H1 (cell line): ENCODE data around the gene PCBP1. TPM values are rescaled to one million over a fixed set of nuclear protein-coding genes. Genes with fewer than 3 reads are reported as not detected.
A peak's percentile ranks its signal among the peaks of the same experiment; 100 is the strongest.

Experiments
- CTCF ChIA-PET: fragments of 300-600 bp; sonication (Branson Sonifier 250); formaldehyde crosslinking; loops from one replicate; lab custom pipeline; 2021; ENCODE audit not compliant: partially characterized antibody; lab: Charles Lee
- POLR2A ChIA-PET: fragments of 300-600 bp; sonication (Branson Sonifier 250); formaldehyde crosslinking; loops from one replicate; lab custom pipeline; 2021; ENCODE audit warnings: inconsistent platforms; ENCODE audit not compliant: partially characterized antibody; lab: Charles Lee
- DNase-seq, 2 experiments: peaks; one replicate each; pipeline versions ENCODE4 v3.0.0 to v3.0.0-alpha.2; 2010 to 2022; ENCODE audit warnings: low spot score in 2 of 2, low read depth in 1 of 2, mixed read lengths in 1 of 2
- FAIRE-seq: peaks from 2 replicates; lab custom pipeline; 2011; peaks lifted over from hg19 to GRCh38; lab: Jason Lieb, UNC
- H2AFZ ChIP-seq: 2 replicates; pipeline ENCODE4 v1.8.1; 2012; ENCODE audit warnings: low read length, inconsistent platforms
- H2AK5ac ChIP-seq: 2 replicates; pipeline ENCODE4 v1.6.1; 2013; ENCODE audit warnings: low read depth, low read length
- H2BK120ac ChIP-seq: replicated peaks from 2 replicates; pipeline ENCODE3; 2013; ENCODE audit warnings: low read depth, low read length, inconsistent platforms
- H2BK12ac ChIP-seq: 2 replicates; pipeline ENCODE4 v1.6.1; 2013; ENCODE audit warnings: low read depth, low read length
- H2BK15ac ChIP-seq: 2 replicates; pipeline ENCODE4 v1.6.1; 2013; ENCODE audit warnings: low read length
- H2BK20ac ChIP-seq: 2 replicates; pipeline ENCODE4 v1.6.1; 2013; ENCODE audit warnings: low read length
- H2BK5ac ChIP-seq: 2 replicates; pipeline ENCODE4 v1.6.1; 2013; ENCODE audit warnings: low read depth, low read length
- H3K14ac ChIP-seq: 2 replicates; pipeline ENCODE4 v1.6.1; 2013; ENCODE audit warnings: inconsistent platforms; ENCODE audit not compliant: insufficient read length
- H3K18ac ChIP-seq: 2 replicates; pipeline ENCODE4 v1.6.1; 2013; ENCODE audit warnings: low read length; ENCODE audit errors: extremely low read depth
- H3K23ac ChIP-seq: 2 replicates; pipeline ENCODE4 v1.6.1; 2013; ENCODE audit warnings: inconsistent platforms; ENCODE audit not compliant: insufficient read length
- H3K23me2 ChIP-seq: 2 replicates; pipeline ENCODE4 v1.6.1; 2013; ENCODE audit warnings: low read depth, low read length
- H3K27ac ChIP-seq: 2 replicates; pipeline ENCODE4 v1.6.1; 2011; ENCODE audit warnings: low read depth, low read length, inconsistent platforms
- H3K27me3 ChIP-seq, 4 experiments: replicated peaks in 1 of 4; 1 replicate in 1 of 4; 2 replicates in 3 of 4; pipeline versions ENCODE4 v1.6.1 to v1.8.1; 2011 to 2013; ENCODE audit warnings: low read length in 3 of 4, mild to moderate bottlenecking in 3 of 4, inconsistent platforms in 2 of 4, mixed read lengths in 2 of 4, moderate library complexity in 1 of 4; ENCODE audit not compliant: control insufficient read depth in 3 of 4, insufficient read depth in 3 of 4; ENCODE audit errors: extremely low read depth in 1 of 4
- H3K36me3 ChIP-seq, 4 experiments: 2 replicates each; pipeline versions ENCODE4 v1.6.1 to v1.8.1; 2011 to 2013; ENCODE audit warnings: mild to moderate bottlenecking in 4 of 4, low read length in 3 of 4, moderate library complexity in 2 of 4, control low read depth in 1 of 4, inconsistent platforms in 1 of 4; ENCODE audit not compliant: insufficient read depth in 4 of 4, control insufficient read depth in 2 of 4
- H3K4ac ChIP-seq: replicated peaks from 2 replicates; pipeline ENCODE3; 2013; ENCODE audit warnings: low read length, low read depth, mixed read lengths, inconsistent platforms; ENCODE audit not compliant: insufficient read length
- H3K4me1 ChIP-seq, 4 experiments: replicated peaks in 1 of 4; 1 replicate in 1 of 4; 2 replicates in 3 of 4; pipeline versions ENCODE4 v1.6.1 to v1.8.1; 2011 to 2013; ENCODE audit warnings: low read length in 3 of 4, inconsistent platforms in 2 of 4, mixed read lengths in 1 of 4; ENCODE audit not compliant: insufficient read depth in 4 of 4, control insufficient read depth in 3 of 4
- H3K4me2 ChIP-seq, 2 experiments: 2 replicates each; pipeline versions ENCODE4 v1.6.1 to v1.8.1; 2011 to 2013; ENCODE audit warnings: low read depth in 2 of 2, low read length in 2 of 2, control low read depth in 1 of 2, inconsistent platforms in 1 of 2, mild to moderate bottlenecking in 1 of 2; ENCODE audit not compliant: insufficient read depth in 1 of 2
- H3K4me3 ChIP-seq, 4 experiments: fragments of 200-600, 300-600 bp in 1 of 4; sonication (generic), shearing (Covaris generic), sonication (Bioruptor Twin) in 1 of 4; 2 replicates each; pipeline versions ENCODE4 v1.5.1 to v1.8.1; 2011 to 2016; ENCODE audit warnings: low read length in 4 of 4, low read depth in 3 of 4, control low read depth in 2 of 4, inconsistent platforms in 2 of 4, mild to moderate bottlenecking in 2 of 4, mixed read lengths in 1 of 4, moderate library complexity in 1 of 4; ENCODE audit not compliant: insufficient read depth in 2 of 4; ENCODE audit errors: extremely low read depth in 1 of 4
- H3K56ac ChIP-seq: replicated peaks from 2 replicates; pipeline ENCODE3; 2013; ENCODE audit warnings: low read depth, mild to moderate bottlenecking, mixed read lengths, low read length, inconsistent platforms; ENCODE audit not compliant: insufficient read length
- H3K79me1 ChIP-seq: 2 replicates; pipeline ENCODE4 v1.6.1; 2013; ENCODE audit warnings: low read depth, low read length, control low read depth
- H3K79me2 ChIP-seq, 2 experiments: 2 replicates each; pipeline versions ENCODE4 v1.6.1 to v1.8.1; 2012 to 2013; ENCODE audit warnings: low read length in 2 of 2, mild to moderate bottlenecking in 2 of 2, inconsistent platforms in 1 of 2; ENCODE audit not compliant: insufficient read depth in 2 of 2, control insufficient read depth in 1 of 2
- H3K9ac ChIP-seq, 4 experiments: replicated peaks in 1 of 4; 1 replicate in 1 of 4; 2 replicates in 3 of 4; pipeline versions ENCODE4 v1.6.1 to v1.8.1; 2011 to 2013; ENCODE audit warnings: low read depth in 3 of 4, low read length in 3 of 4, control low read depth in 2 of 4, mild to moderate bottlenecking in 2 of 4, moderate library complexity in 2 of 4, inconsistent platforms in 1 of 4; ENCODE audit errors: extremely low read depth in 1 of 4
- H3K9me3 ChIP-seq, 2 experiments: 2 replicates each; pipeline versions ENCODE4 v1.6.1 to v1.8.1; 2012 to 2013; ENCODE audit warnings: mild to moderate bottlenecking in 2 of 2, moderate library complexity in 2 of 2, control low read depth in 1 of 2, inconsistent platforms in 1 of 2, low read depth in 1 of 2, low read length in 1 of 2, mixed read lengths in 1 of 2; ENCODE audit not compliant: insufficient read depth in 2 of 2
- H4K20me1 ChIP-seq, 2 experiments: replicated peaks in 1 of 2; 2 replicates each; pipeline versions ENCODE3 to v1.8.1; 2011 to 2013; ENCODE audit warnings: inconsistent platforms in 2 of 2, low read length in 2 of 2, mild to moderate bottlenecking in 1 of 2; ENCODE audit not compliant: insufficient read depth in 2 of 2, control insufficient read depth in 1 of 2
- H4K5ac ChIP-seq: 2 replicates; pipeline ENCODE4 v1.6.1; 2013; ENCODE audit warnings: low read length, low read depth, mixed read lengths, inconsistent platforms; ENCODE audit not compliant: insufficient read length
- H4K8ac ChIP-seq: 2 replicates; pipeline ENCODE4 v1.8.0; 2013; ENCODE audit warnings: mild to moderate bottlenecking, moderate library complexity, low read length, inconsistent platforms; ENCODE audit not compliant: insufficient read depth; ENCODE audit errors: extremely low read depth
- H4K91ac ChIP-seq: replicated peaks from 2 replicates; pipeline ENCODE3; 2013; ENCODE audit warnings: low read length, mixed read lengths, inconsistent platforms; ENCODE audit not compliant: insufficient read length
- ATF2 ChIP-seq: IDR thresholded peaks from 2 replicates; pipeline ENCODE4 v1.6.1; 2012; ENCODE audit warnings: low read length, inconsistent platforms
- BCL11A ChIP-seq, 2 experiments: IDR thresholded peaks; one replicate each; pipeline ENCODE4 v1.6.1; 2011; ENCODE audit warnings: low read depth in 2 of 2, low read length in 2 of 2, mild to moderate bottlenecking in 2 of 2
- CEBPB ChIP-seq: IDR thresholded peaks from 2 replicates; pipeline ENCODE4 v1.6.1; 2012; ENCODE audit warnings: low read depth, low read length
- CHD2 ChIP-seq: IDR thresholded peaks from 2 replicates; pipeline ENCODE4 v1.6.1; 2012; ENCODE audit warnings: low read length, improper control_type of control experiment
- HDAC2 ChIP-seq, 2 experiments: fragments of 300-600 bp in 1 of 2; sonication (generic) in 1 of 2; IDR thresholded peaks; 2 replicates each; pipeline ENCODE4 v1.6.1; 2011 to 2012; ENCODE audit warnings: low read depth in 2 of 2, low read length in 2 of 2, mild to moderate bottlenecking in 2 of 2, moderate library complexity in 2 of 2, borderline replicate concordance in 1 of 2, inconsistent platforms in 1 of 2
- MAX ChIP-seq: IDR thresholded peaks from 2 replicates; pipeline ENCODE4 v1.6.1; 2012; ENCODE audit warnings: inconsistent platforms
- POLR2A ChIP-seq, 2 experiments: IDR thresholded peaks; 1 replicate in 1 of 2; 2 replicates in 1 of 2; pipeline ENCODE4 v1.6.1; 2011; ENCODE audit warnings: low read depth in 2 of 2, low read length in 2 of 2, mild to moderate bottlenecking in 2 of 2; ENCODE audit errors: control extremely low read depth in 1 of 2
- POLR2AphosphoS5 ChIP-seq: IDR thresholded peaks from 2 replicates; pipeline ENCODE4 v1.6.1; 2011; ENCODE audit warnings: low read depth, low read length
- TAF7 ChIP-seq: optimal IDR thresholded peaks from 2 replicates; pipeline ENCODE3; 2011; ENCODE audit warnings: low read depth, mild to moderate bottlenecking, inconsistent platforms, low read length, moderate library complexity, borderline replicate concordance
- WGBS, 2 experiments: shearing (Covaris generic) in 1 of 2; methylation state at CpG; one replicate each; pipeline versions ENCODE4 v1.1.6 to v1.1.7; 2013 to 2015; ENCODE audit warnings: low lambda C conversion rate in 2 of 2, mixed read lengths in 2 of 2, inconsistent platforms in 1 of 2, low coverage in 1 of 2, missing lambda C conversion rate in 1 of 2; ENCODE audit not compliant: insufficient replicate concordance in 2 of 2, insufficient coverage in 1 of 2, insufficient read length in 1 of 2; ENCODE audit errors: extremely low coverage in 1 of 2, missing lambda C conversion rate in 1 of 2; 5-methylcytosine and 5-hydroxymethylcytosine counted together
- polyA plus RNA-seq, 7 experiments: library from polyadenylated mRNA; depleted of rRNA in 3 of 7; stranded (reverse) in 5 of 7; unstranded in 2 of 7; fragments of >200 nt in 5 of 7; fragments of 200-250 nt in 2 of 7; gene quantifications; 1 replicate in 5 of 7; 2 replicates in 1 of 7; 4 replicates in 1 of 7; pipeline versions ENCODE4 v1.2.1 to v1.2.3, GENCODE V29; 2011 to 2013; ENCODE audit warnings: missing spikeins in 2 of 7, mixed read lengths in 2 of 7
- total RNA-seq: library from RNA; stranded (reverse); fragmentation: NEBNext Ultra II Directional; extraction: Animal tissue kit (Norgen Biotek cat#: 25700); gene quantifications from 2 replicates; pipeline ENCODE4 v1.2.1, GENCODE V29; 2021

PCBP1 gene
- total and polyA plus RNA-seq, 2 of the 8 experiments (the other 6 are each of a cell fraction or from before 2014, with no cell fraction given): 279 to 493 TPM

GRCh38 chr2:70089220-70089982, 2.1 kb downstream of the PCBP1 start:
- H2BK12ac ChIP-seq: 0 out of 2 replicates have a peak overlapping the region, but pooled peaks have one; percentile 40
- DNase-seq: peak in 1 of 2 experiments; percentile 63
- peak overlapping the region; percentile 86 for H2BK5ac ChIP-seq
- H3K56ac ChIP-seq: peak overlapping the region; percentile 89
- peak overlapping the region; percentile 20; the same call in 1 of the 2 replicates for H2AK5ac ChIP-seq
- H3K9me3 ChIP-seq: no peaks in the 10 kb centered on the region
- no peaks in the 10 kb centered on the region for H3K27me3 ChIP-seq
- H3K36me3 ChIP-seq: peaks cover 0 to 19% (median 3%) of the 10 kb centered on the region in 4 experiments; a peak in 4 of 8 replicates
- H3K4ac ChIP-seq: peak overlapping the region; percentile 82
- ChIA-PET CTCF (interaction anchor here (0.6 to 2.6 kb wide), 8 partner anchors 14 to 175 kb away, joined by 3 to 14 read pairs (median 6); partner anchors contain the start of genes ASPRV1 and MXD1), POLR2A (interaction anchor here (0.6 to 32.2 kb wide), 14 partner anchors 9 to 670 kb away, joined by 3 to 1553 read pairs (median 4); partner anchors contain the start of genes C2orf42 and MXD1)
- H2BK120ac ChIP-seq: peak overlapping the region; percentile 56
- no peak overlapping the region for H2BK20ac ChIP-seq
- H3K18ac ChIP-seq: peak overlapping the region; percentile 79
- H3K4me3 ChIP-seq: peak overlapping the region; percentile 72 to 99 (median 98)
- H3K4me2 ChIP-seq: peak overlapping the region; percentile 83 to 94
- H3K79me1 ChIP-seq: no peaks in the 10 kb centered on the region
- peak overlapping the region; percentile 96 for H3K27ac ChIP-seq
- peaks cover 3 to 15% (median 7%) of the 10 kb centered on the region in 4 experiments; a peak in 5 of 7 replicates for H3K4me1 ChIP-seq
- H2BK15ac ChIP-seq: no peak overlapping the region
- H3K79me2 ChIP-seq: peaks cover 7 to 20% of the 10 kb centered on the region in 2 experiments
- H4K91ac ChIP-seq: peak overlapping the region; percentile 90
- H2AFZ ChIP-seq: no peak overlapping the region
- peak overlapping the region; percentile 94 for H3K14ac ChIP-seq
- peaks cover 1 to 2% of the 10 kb centered on the region in 2 experiments for H4K20me1 ChIP-seq
- peak overlapping the region; percentile 69 to 98 (median 86) for H3K9ac ChIP-seq
- H4K8ac ChIP-seq: peak overlapping the region; percentile 93; the same call in 1 of the 2 replicates
- H4K5ac ChIP-seq: peak overlapping the region; percentile 59
- FAIRE-seq: no peak
- WGBS, 2 experiments: 5% methylated on average over 8 of the region's 11 CpGs; no CpG with 5 or more reads in 1 of the 2 experiments
- H3K23ac ChIP-seq: no peak overlapping the region
- peaks cover 8% of the 10 kb centered on the region for H3K23me2 ChIP-seq
- TF ChIP-seq CEBPB (no peak), POLR2A (IDR thresholded peaks at IDR 0.05; ENCODE audit: control extremely low read depth in 1 of 2, low read depth in 2 of 2, low read length in 2 of 2) (peak in 1 of 2 experiments; percentile 80; a peak in 2 of 3 replicates), POLR2AphosphoS5 (peak; percentile 78), CHD2 (no peak), MAX (peak; percentile 96), HDAC2 (IDR thresholded peaks at IDR 0.05; ENCODE audit: borderline replicate concordance in 1 of 2, low read depth in 2 of 2, low read length in 2 of 2) (peak in 1 of 2 experiments; percentile 51; a peak in 2 of 4 replicates), ATF2 (no peak), BCL11A (IDR thresholded peaks at IDR 0.05; ENCODE audit: low read depth in 2 of 2, low read length in 2 of 2) (no peak), TAF7 (peak; percentile 87)
